Adipocyte (in vitro differentiated cells): ENCODE results near the gene TBC1D10B.
"Not testable (repeated sequence)": the region's sequence is repeated elsewhere in the genome, so short reads cannot be mapped to it uniquely, and the experiment has no call there.

Experiments used
- DNase-seq: peaks from one replicate; pipeline ENCODE4 v3.0.0-alpha.2; 2015; ENCODE audit warnings: low read depth
- H3K27me3 ChIP-seq: replicated peaks from 2 replicates; pipeline ENCODE4 v1.7.0; 2013; ENCODE audit warnings: mild to moderate bottlenecking, low read length, moderate library complexity; ENCODE audit not compliant: control insufficient read depth, insufficient read depth
- H3K36me3 ChIP-seq: 2 replicates; pipeline ENCODE4 v1.7.0; 2013; ENCODE audit warnings: low read length, mild to moderate bottlenecking, moderate library complexity; ENCODE audit not compliant: control insufficient read depth, insufficient read depth, severe bottlenecking
- H3K4me1 ChIP-seq: 2 replicates; pipeline ENCODE4 v1.7.0; 2013; ENCODE audit warnings: mild to moderate bottlenecking, low read length, moderate library complexity; ENCODE audit not compliant: control insufficient read depth, insufficient read depth
- H3K4me3 ChIP-seq: 2 replicates; pipeline ENCODE4 v1.7.0; 2013; ENCODE audit warnings: mild to moderate bottlenecking, low read length, moderate library complexity
- H3K9ac ChIP-seq: 2 replicates; pipeline ENCODE4 v1.7.0; 2013; ENCODE audit warnings: mild to moderate bottlenecking, low read length, moderate library complexity
- H3K9me3 ChIP-seq: 2 replicates; pipeline ENCODE4 v1.7.0; 2013; ENCODE audit warnings: mild to moderate bottlenecking, low read length, moderate library complexity; ENCODE audit not compliant: control insufficient read depth

TBC1D10B gene

DNA sequence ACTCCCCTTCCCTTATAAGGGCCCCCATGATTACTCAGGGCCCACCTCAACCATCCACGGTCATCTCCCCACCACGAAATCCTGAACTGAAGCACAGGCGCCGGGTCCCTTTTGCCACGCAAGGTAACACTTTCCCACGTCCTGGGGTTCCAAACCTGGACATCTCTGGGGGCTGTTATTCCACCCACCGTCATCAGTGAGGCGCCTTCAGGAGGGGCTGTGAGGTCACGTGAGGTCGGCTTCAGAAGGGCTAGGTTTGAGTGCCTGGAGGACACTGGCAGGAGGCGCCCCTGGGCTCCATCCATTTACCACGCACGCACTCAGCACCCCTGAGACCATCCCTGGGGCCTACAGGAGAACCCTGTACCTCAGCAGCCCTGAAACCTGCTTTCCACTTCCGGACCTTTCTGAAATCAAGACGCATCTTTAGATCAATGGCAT, 19.3 kb downstream of the TBC1D10B start:
- no peak overlapping the region for H3K4me3 ChIP-seq
- no peaks in the 10 kb centered on the region for H3K9me3 ChIP-seq
- no peak overlapping the region for H3K9ac ChIP-seq
- no peak for DNase-seq
- H3K36me3 ChIP-seq, result peaks cover 25% of the 10 kb centered on the region
- no peaks in the 10 kb centered on the region for H3K27me3 ChIP-seq
- peaks cover 37% of the 10 kb centered on the region for H3K4me1 ChIP-seq

- H3K4me3 ChIP-seq, result no peak overlapping the region
- no peaks in the 10 kb centered on the region for H3K27me3 ChIP-seq
- peaks cover 30% of the 10 kb centered on the region for H3K4me1 ChIP-seq
- no peaks in the 10 kb centered on the region for H3K9me3 ChIP-seq
- peaks cover 25% of the 10 kb centered on the region for H3K36me3 ChIP-seq
- H3K9ac ChIP-seq, result no peak overlapping the region
- no peak for DNase-seq
Measured at GRCh38 chr16:30350134-30350871, 20.0 kb downstream of the TBC1D10B start.

GRCh38 chr16:30349675-30350074, 20.6 kb downstream of the TBC1D10B start:
- Histone ChIP-seq H3K36me3 (peaks cover 25% of the 10 kb centered on the region), H3K27me3 (no peaks in the 10 kb centered on the region), H3K4me1 (peaks cover 30% of the 10 kb centered on the region), H3K9ac (no peak overlapping the region), H3K9me3 (no peaks in the 10 kb centered on the region), H3K4me3 (no peak overlapping the region)
- no peak for DNase-seq

- no peaks in the 10 kb centered on the region for H3K27me3 ChIP-seq
- H3K4me3 ChIP-seq, result no peak overlapping the region
- no peak overlapping the region for H3K9ac ChIP-seq
- DNase-seq, result no peak
- peaks cover 25% of the 10 kb centered on the region for H3K36me3 ChIP-seq
- H3K9me3 ChIP-seq, result no peaks in the 10 kb centered on the region
- peaks cover 25% of the 10 kb centered on the region for H3K4me1 ChIP-seq
Measured at GRCh38 chr16:30348929-30349328, 21.4 kb downstream of the TBC1D10B start.

- H3K36me3 ChIP-seq, result peaks cover 21% of the 10 kb centered on the region
- H3K27me3 ChIP-seq, result no peaks in the 10 kb centered on the region
- no peak overlapping the region for H3K9ac ChIP-seq
- H3K4me3 ChIP-seq, result no peak overlapping the region
- H3K9me3 ChIP-seq, result no peaks in the 10 kb centered on the region
- peaks cover 21% of the 10 kb centered on the region for H3K4me1 ChIP-seq
- DNase-seq, result no peak
Measured at GRCh38 chr16:30348113-30348512, 22.2 kb downstream of the TBC1D10B start.

GRCh38 chr16:30346286-30346685, 24.0 kb downstream of the TBC1D10B start:
- H3K27me3 ChIP-seq, result no peaks in the 10 kb centered on the region
- no peak overlapping the region for H3K4me3 ChIP-seq
- peaks cover 14% of the 10 kb centered on the region for H3K36me3 ChIP-seq
- H3K4me1 ChIP-seq, result peaks cover 2% of the 10 kb centered on the region
- H3K9ac ChIP-seq, result no peak overlapping the region
- DNase-seq, result no peak
- no peaks in the 10 kb centered on the region for H3K9me3 ChIP-seq

DNA sequence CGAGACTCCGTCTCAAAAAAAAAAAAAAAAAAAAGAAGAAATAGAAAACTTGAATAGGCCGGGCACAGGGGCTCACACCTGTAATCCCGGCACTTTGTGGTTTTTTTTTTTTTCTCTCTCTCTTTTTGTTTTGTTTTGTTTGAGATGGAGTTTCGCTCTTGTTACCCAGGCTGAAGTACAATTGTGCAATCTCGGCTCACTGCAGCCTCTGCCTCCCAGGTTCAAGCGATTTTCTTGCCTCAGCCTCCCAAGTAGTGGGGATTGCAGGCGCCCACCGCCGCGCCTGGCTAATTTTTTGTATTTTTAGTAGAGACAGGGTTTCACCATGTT, 26.8 kb downstream of the TBC1D10B start:
- not testable (repeated sequence) for H3K4me1 ChIP-seq, DNase-seq, H3K36me3 ChIP-seq, H3K9ac ChIP-seq, H3K9me3 ChIP-seq, H3K27me3 ChIP-seq, H3K4me3 ChIP-seq

DNA sequence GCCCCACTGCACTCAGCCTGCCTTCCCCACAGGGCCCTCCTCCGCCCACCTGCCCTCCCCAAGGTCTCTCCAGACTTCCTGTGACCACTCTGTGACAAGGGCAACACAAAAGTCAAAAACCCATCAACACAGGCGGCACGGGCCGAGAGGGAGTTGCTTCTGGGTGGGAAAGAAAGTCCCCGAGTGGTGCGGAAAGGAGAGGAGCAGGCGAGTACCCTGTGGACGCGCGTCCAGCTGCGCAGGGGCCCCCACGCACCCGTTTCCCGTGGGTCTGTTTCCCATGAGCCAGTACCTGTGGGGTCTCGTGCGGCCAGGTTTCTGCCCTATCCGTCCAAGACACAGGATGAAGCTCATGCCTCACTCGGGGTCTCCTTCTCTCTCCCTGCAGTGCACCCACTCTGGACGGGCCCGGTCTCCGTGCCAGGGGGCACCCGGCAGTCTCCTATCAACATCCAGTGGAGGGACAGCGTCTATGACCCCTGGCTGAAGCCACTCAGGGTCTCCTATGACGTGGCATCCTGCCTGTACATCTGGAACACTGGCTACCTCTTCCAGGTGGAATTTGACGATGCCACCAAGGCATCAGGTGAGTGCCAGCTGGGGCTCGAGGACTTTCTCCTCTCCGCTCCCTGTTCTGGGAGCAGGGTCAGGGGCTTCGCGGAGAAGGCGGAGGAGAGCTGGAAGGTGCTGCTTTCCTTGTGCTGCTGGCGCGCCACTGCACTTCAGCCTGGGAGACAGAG, 27.4 kb downstream of the TBC1D10B start:
- Histone ChIP-seq H3K4me3 (no peak overlapping the region), H3K4me1 (peaks cover 10% of the 10 kb centered on the region), H3K9me3 (no peaks in the 10 kb centered on the region), H3K36me3 (no peaks in the 10 kb centered on the region), H3K9ac (no peak overlapping the region), H3K27me3 (no peaks in the 10 kb centered on the region)
- no peak for DNase-seq

DNA sequence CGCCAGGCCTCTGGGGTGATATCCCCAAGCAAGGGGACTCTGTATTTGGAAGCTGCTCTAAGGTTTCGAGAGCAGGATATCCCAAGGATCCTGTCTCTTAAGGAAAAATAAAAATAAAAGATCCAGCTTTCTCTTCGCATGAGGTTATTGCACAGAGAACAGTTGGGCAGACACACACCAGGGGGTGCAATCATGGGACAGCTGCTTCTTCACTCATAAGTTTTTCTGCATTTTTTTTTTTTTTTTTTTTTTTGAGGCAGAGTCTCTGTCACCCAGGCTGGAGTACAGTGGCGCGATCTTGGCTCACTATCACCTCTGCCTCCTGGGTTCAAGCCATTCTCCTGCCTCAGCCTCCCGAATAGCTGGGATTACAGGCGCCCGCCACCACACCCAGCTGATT, 28.3 kb downstream of the TBC1D10B start:
- H3K4me3 ChIP-seq, DNase-seq, H3K4me1 ChIP-seq, H3K27me3 ChIP-seq, H3K9me3 ChIP-seq, H3K36me3 ChIP-seq: not testable (repeated sequence)
- peak overlapping the region; percentile 1 for H3K9ac ChIP-seq

DNA sequence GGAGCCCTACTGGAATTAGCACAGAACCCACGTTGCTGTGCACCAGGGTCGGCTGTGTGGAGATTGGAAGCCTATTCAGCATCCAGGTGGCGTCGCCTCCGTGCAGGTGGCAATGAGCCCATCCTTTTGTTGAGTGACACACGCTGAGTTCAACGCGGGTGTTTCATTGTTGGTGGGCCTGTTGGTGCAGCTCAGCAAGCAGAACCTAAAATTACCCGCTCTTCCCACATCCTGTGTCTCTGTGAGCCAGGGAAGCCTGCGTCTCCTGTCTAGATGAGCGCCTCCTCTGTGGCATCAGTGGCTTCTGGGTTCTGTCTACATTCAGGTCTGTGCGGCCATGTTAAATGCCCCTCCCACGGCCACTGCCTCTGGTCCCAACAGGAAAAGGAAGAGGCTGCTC, 29.7 kb downstream of the TBC1D10B start:
- Histone ChIP-seq H3K4me1 (peaks cover 18% of the 10 kb centered on the region), H3K9me3 (no peaks in the 10 kb centered on the region), H3K36me3 (no peaks in the 10 kb centered on the region), H3K27me3 (no peaks in the 10 kb centered on the region), H3K9ac (no peak overlapping the region), H3K4me3 (no peak overlapping the region)
- no peak for DNase-seq

DNA sequence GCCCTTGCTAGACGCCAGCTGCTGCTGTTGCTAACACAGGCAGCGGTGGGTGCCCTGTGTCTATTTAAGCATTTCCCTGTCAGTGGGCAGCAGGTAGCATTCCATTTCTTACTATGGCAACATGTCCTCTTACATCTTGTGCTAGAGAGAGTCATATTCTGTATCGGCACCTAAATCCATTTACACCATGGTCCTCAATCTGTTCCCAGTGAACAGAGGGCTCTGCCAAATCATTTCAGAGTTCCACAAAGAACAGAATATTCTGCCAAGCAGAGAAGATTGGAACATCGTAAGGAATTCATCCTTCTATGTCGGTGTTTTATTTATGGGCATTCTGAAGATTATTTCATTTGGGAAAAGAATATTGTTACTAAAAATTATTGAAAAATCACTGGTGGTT, 31.6 kb downstream of the TBC1D10B start:
- H3K36me3 ChIP-seq, DNase-seq, H3K4me3 ChIP-seq, H3K9me3 ChIP-seq, H3K27me3 ChIP-seq, H3K9ac ChIP-seq: not testable (repeated sequence)
- H3K4me1 ChIP-seq, result peaks cover 19% of the 10 kb centered on the region
